ENCODE measurements around the gene RELCH. TPM values are rescaled to one million over a fixed set of nuclear protein-coding genes. Genes with fewer than 3 reads are reported as not detected.

Gene RELCH
- total and polyA plus RNA-seq, 4 donors, result 11.6 to 69.2 (median 22.3) TPM

DNA sequence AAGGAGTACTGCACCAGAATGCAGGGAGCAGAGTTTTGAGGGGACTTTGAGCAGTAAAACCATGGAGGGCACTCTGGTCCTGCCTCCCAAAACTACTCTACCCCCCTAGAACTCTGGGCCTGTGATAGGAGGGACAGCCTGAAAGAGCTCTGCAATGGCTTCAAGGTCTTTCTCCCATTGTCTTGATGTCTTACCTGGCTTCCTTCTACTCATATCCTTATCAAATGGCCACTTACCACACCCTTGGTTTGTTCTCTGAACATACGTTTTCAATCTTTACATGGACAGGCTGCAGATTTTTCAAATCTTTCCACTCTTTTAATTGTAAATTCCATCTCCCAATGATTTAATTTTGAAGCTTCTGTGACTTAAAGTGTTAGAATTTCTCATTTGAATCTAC lies 27.7 kb downstream of the RELCH start:
- TF ChIP-seq, protein P1, sequence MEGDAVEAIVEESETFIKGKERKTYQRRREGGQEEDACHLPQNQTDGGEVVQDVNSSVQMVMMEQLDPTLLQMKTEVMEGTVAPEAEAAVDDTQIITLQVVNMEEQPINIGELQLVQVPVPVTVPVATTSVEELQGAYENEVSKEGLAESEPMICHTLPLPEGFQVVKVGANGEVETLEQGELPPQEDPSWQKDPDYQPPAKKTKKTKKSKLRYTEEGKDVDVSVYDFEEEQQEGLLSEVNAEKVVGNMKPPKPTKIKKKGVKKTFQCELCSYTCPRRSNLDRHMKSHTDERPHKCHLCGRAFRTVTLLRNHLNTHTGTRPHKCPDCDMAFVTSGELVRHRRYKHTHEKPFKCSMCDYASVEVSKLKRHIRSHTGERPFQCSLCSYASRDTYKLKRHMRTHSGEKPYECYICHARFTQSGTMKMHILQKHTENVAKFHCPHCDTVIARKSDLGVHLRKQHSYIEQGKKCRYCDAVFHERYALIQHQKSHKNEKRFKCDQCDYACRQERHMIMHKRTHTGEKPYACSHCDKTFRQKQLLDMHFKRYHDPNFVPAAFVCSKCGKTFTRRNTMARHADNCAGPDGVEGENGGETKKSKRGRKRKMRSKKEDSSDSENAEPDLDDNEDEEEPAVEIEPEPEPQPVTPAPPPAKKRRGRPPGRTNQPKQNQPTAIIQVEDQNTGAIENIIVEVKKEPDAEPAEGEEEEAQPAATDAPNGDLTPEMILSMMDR (IDR thresholded peaks at IDR 0.05; ENCODE audit: control extremely low read depth, extremely low read depth), result no peak
- no peak for DNase-seq
- WGBS, 2 donors, result 85 to 87% methylated on average over 1 of the region's 1 CpG
- Histone ChIP-seq H3K9me3 (ENCODE audit: control insufficient read depth in 4 of 4, insufficient read depth in 3 of 4, low read length in 3 of 4) (no peaks in the 10 kb centered on the region), H3K4me1 (ENCODE audit: control insufficient read depth in 5 of 5, insufficient read depth in 5 of 5, low read length in 5 of 5) (peaks cover 0 to 2% (median 0%) of the 10 kb centered on the region in 5 donors), H3K9ac (ENCODE audit: insufficient read depth in 1 of 2, low read length in 2 of 2) (no peak overlapping the region), H3K27ac (ENCODE audit: low read depth in 1 of 2, low read length in 1 of 2) (no peak overlapping the region), H3K27me3 (ENCODE audit: control insufficient read depth in 3 of 3, insufficient read depth in 3 of 3, low read length in 2 of 3) (no peaks in the 10 kb centered on the region), H3K36me3 (ENCODE audit: control insufficient read depth in 4 of 4, insufficient read depth in 4 of 4, low read length in 4 of 4) (peaks cover 6 to 9% (median 6%) of the 10 kb centered on the region in 4 donors), H3K4me3 (no peak overlapping the region)
- no peak for ATAC-seq (ENCODE audit: insufficient read depth, low FRiP score)

DNA sequence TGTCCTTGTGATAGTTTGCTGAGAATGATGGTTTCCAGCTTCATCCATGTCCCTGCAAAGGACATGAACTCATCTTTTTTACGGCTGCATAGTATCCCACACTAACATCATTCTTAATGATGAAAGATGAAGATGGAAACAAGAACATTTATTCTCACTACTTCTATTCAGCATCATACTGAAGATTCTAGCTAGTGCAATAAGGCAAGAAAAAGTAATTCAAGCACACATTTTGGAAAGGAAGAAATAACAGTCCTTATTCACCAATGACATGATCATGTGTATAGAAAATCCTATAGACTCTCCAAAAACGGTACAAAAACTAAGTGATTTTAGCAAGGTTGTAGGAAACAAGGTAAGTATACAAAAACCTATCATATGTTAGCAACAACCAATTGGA lies 37.2 kb downstream of the RELCH start:
- H3K9me3 ChIP-seq (ENCODE audit: control insufficient read depth in 4 of 4, insufficient read depth in 3 of 4, low read length in 3 of 4), result peaks cover 2 to 4% (median 3%) of the 10 kb centered on the region in 4 donors
- ATAC-seq (ENCODE audit: insufficient read depth, low FRiP score), result no peak
- 95 to 98% methylated on average over 2 of the region's 2 CpGs for WGBS, 2 donors
- no peak for DNase-seq
- no peak overlapping the region for H3K4me3 ChIP-seq
- no peak overlapping the region for H3K9ac ChIP-seq (ENCODE audit: insufficient read depth in 1 of 2, low read length in 2 of 2)
- H3K27me3 ChIP-seq (ENCODE audit: control insufficient read depth in 3 of 3, insufficient read depth in 3 of 3, low read length in 2 of 3), result no peaks in the 10 kb centered on the region
- H3K36me3 ChIP-seq (ENCODE audit: control insufficient read depth in 4 of 4, insufficient read depth in 4 of 4, low read length in 4 of 4), result peaks cover 3 to 20% (median 10%) of the 10 kb centered on the region in 4 donors
- TF ChIP-seq, protein P1 (IDR thresholded peaks at IDR 0.05; ENCODE audit: control extremely low read depth, extremely low read depth), result no peak
- H3K27ac ChIP-seq (ENCODE audit: low read depth in 1 of 2, low read length in 1 of 2), result no peak overlapping the region
- H3K4me1 ChIP-seq (ENCODE audit: control insufficient read depth in 5 of 5, insufficient read depth in 5 of 5, low read length in 5 of 5), result no peaks in the 10 kb centered on the region

DNA sequence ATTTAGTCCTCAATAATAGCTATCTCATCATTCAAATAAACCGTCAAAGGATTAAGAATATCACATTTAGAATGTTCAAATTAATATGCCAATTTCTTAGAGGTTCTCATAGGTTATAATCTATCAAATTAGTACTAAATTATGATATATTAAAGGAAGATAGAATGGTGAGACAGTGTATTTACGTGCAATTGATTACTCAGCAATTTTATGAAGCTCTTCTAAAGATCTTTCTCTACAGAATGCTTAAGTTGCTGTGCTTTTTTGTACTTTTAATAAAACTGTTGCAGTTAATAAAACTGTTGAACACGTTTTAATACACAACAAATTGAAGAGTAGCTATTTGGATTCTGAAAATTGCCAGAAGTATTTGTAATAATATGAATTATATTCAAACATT lies 39.0 kb downstream of the RELCH start:
- Histone ChIP-seq H3K36me3 (ENCODE audit: control insufficient read depth in 4 of 4, insufficient read depth in 4 of 4, low read length in 4 of 4) (peaks cover 3 to 29% (median 13%) of the 10 kb centered on the region in 4 donors), H3K27me3 (ENCODE audit: control insufficient read depth in 3 of 3, insufficient read depth in 3 of 3, low read length in 2 of 3) (no peaks in the 10 kb centered on the region), H3K4me1 (ENCODE audit: control insufficient read depth in 5 of 5, insufficient read depth in 5 of 5, low read length in 5 of 5) (no peaks in the 10 kb centered on the region), H3K9ac (ENCODE audit: insufficient read depth in 1 of 2, low read length in 2 of 2) (no peak overlapping the region), H3K4me3 (no peak overlapping the region), H3K9me3 (ENCODE audit: control insufficient read depth in 4 of 4, insufficient read depth in 3 of 4, low read length in 3 of 4) (peaks cover 2 to 4% (median 3%) of the 10 kb centered on the region in 4 donors), H3K27ac (ENCODE audit: low read depth in 1 of 2, low read length in 1 of 2) (no peak overlapping the region)
- TF ChIP-seq, protein P1 (IDR thresholded peaks at IDR 0.05; ENCODE audit: control extremely low read depth, extremely low read depth), result no peak
- WGBS, 2 donors, result 95 to 96% methylated on average over 3 of the region's 3 CpGs
- ATAC-seq (ENCODE audit: insufficient read depth, low FRiP score) (no peak), DNase-seq (no peak)

DNA sequence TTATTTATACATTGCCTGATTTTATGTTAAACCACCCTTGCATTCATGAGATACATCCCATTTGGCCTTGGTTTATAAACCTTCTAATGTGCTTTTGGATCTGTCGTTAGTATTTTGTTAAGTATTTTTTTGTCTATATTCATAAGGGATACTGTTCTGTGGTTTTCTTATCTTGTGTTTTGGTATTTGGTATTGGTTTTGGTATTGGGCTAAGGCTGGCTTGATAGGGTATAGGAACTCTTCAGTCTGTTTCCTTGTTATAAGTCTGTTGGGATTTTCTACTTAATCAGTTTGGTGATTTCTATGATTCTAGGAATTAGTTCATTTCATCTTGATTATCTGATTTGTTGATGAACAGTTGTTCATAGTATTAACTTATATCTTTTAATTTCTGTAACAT lies 49.2 kb downstream of the RELCH start:
- Histone ChIP-seq H3K4me3 (no peak overlapping the region), H3K9ac (ENCODE audit: insufficient read depth in 1 of 2, low read length in 2 of 2) (no peak overlapping the region), H3K4me1 (ENCODE audit: control insufficient read depth in 5 of 5, insufficient read depth in 5 of 5, low read length in 5 of 5) (no peaks in the 10 kb centered on the region), H3K36me3 (ENCODE audit: control insufficient read depth in 4 of 4, insufficient read depth in 4 of 4, low read length in 4 of 4) (peaks cover 3 to 13% (median 9%) of the 10 kb centered on the region in 4 donors), H3K9me3 (ENCODE audit: control insufficient read depth in 4 of 4, insufficient read depth in 3 of 4, low read length in 3 of 4) (peaks cover 0 to 3% (median 0%) of the 10 kb centered on the region in 4 donors), H3K27ac (ENCODE audit: low read depth in 1 of 2, low read length in 1 of 2) (no peak overlapping the region), H3K27me3 (ENCODE audit: control insufficient read depth in 3 of 3, insufficient read depth in 3 of 3, low read length in 2 of 3) (no peaks in the 10 kb centered on the region)
- WGBS, 2 donors, result 97 to 98% methylated on average over 1 of the region's 1 CpG
- TF ChIP-seq, protein P1 (IDR thresholded peaks at IDR 0.05; ENCODE audit: control extremely low read depth, extremely low read depth), result no peak
- ATAC-seq (ENCODE audit: insufficient read depth, low FRiP score), result no peak
- no peak for DNase-seq
